Osteoblast (primary cell): ENCODE data around the gene PLP2. TPM values are rescaled to one million over a fixed set of nuclear protein-coding genes. Genes with fewer than 3 reads are reported as not detected.
A peak's percentile ranks its signal among the peaks of the same experiment; 100 is the strongest.
"Not testable (repeated sequence)": the region's sequence is repeated elsewhere in the genome, so short reads cannot be mapped to it uniquely, and the experiment has no call there.

ENCODE experiments used
- DNase-seq: peaks from one replicate; pipeline ENCODE4 v3.0.0; 2011; ENCODE audit warnings: low spot score, mixed read lengths; ENCODE audit not compliant: insufficient read length; ENCODE audit errors: missing footprints
- H2AFZ ChIP-seq: 2 replicates; pipeline ENCODE4 v1.6.0; 2011; ENCODE audit warnings: mild to moderate bottlenecking, low read length
- H3K27ac ChIP-seq: 2 replicates; pipeline ENCODE4 v1.5.1; 2011; ENCODE audit warnings: mild to moderate bottlenecking, low read depth, low read length, moderate library complexity
- H3K27me3 ChIP-seq: 2 replicates; pipeline ENCODE4 v1.6.0; 2012; ENCODE audit warnings: mild to moderate bottlenecking, control low read depth, inconsistent platforms, low read length, moderate library complexity; ENCODE audit not compliant: insufficient read depth
- H3K36me3 ChIP-seq: 2 replicates; pipeline ENCODE4 v1.5.1; 2011; ENCODE audit warnings: mild to moderate bottlenecking, low read length, control low read depth, moderate library complexity; ENCODE audit not compliant: insufficient read depth
- H3K4me1 ChIP-seq: 2 replicates; pipeline ENCODE4 v1.5.1; 2011; ENCODE audit warnings: mild to moderate bottlenecking, low read length, control low read depth, moderate library complexity; ENCODE audit not compliant: insufficient read depth
- H3K4me2 ChIP-seq: 2 replicates; pipeline ENCODE4 v1.6.0; 2011; ENCODE audit warnings: mild to moderate bottlenecking, low read length; ENCODE audit not compliant: insufficient read depth
- H3K4me3 ChIP-seq: fragments of 200-600 bp; sonication (generic); 3 replicates; pipeline ENCODE4 v1.5.1; 2012; ENCODE audit warnings: mild to moderate bottlenecking, low read length, inconsistent platforms; ENCODE audit not compliant: insufficient read depth
- H3K79me2 ChIP-seq: 2 replicates; pipeline ENCODE4 v1.6.0; 2012; ENCODE audit warnings: mild to moderate bottlenecking, low read length, control low read depth, inconsistent platforms; ENCODE audit not compliant: insufficient read depth
- H3K9me3 ChIP-seq: 2 replicates; pipeline ENCODE4 v1.5.1; 2011; ENCODE audit warnings: low read depth, low read length, control low read depth
- H4K20me1 ChIP-seq: 2 replicates; pipeline ENCODE4 v1.6.0; 2012; ENCODE audit warnings: mild to moderate bottlenecking, low read length, control low read depth; ENCODE audit not compliant: insufficient read depth
- CTCF ChIP-seq: IDR thresholded peaks from 2 replicates; pipeline ENCODE4 v1.5.1; 2011; ENCODE audit warnings: mild to moderate bottlenecking, low read depth, low read length, moderate library complexity; ENCODE audit errors: extremely low read depth
- total RNA-seq: library from RNA; depleted of rRNA; stranded (reverse); fragments of >200 nt; gene quantifications from 2 replicates; pipeline ENCODE4 v1.2.3, GENCODE V29; 2012

The PLP2 gene
- total RNA-seq, 1 donor: 21.0 TPM

GRCh38 chrX:49167740-49168108, 4.0 kb upstream of the PLP2 start:
- no peak overlapping the region for H2AFZ ChIP-seq
- H3K4me3 ChIP-seq: peak overlapping the region; percentile 72

GRCh38 chrX:49172280-49172780, 632 bp downstream of the PLP2 start:
- peaks cover 10% of the 10 kb centered on the region for H3K4me1 ChIP-seq
- peak overlapping the region; percentile 83 for H3K4me2 ChIP-seq
- peak overlapping the region; percentile 51 for H3K27ac ChIP-seq
- peaks cover 5% of the 10 kb centered on the region for H4K20me1 ChIP-seq
- H3K79me2 ChIP-seq: peaks cover 8% of the 10 kb centered on the region
- no peak for TF ChIP-seq CTCF
- H2AFZ ChIP-seq: peak overlapping the region; percentile 62
- no peaks in the 10 kb centered on the region for H3K9me3 ChIP-seq
- DNase-seq: peak; percentile 89
- no peaks in the 10 kb centered on the region for H3K27me3 ChIP-seq
- no peaks in the 10 kb centered on the region for H3K36me3 ChIP-seq
- H3K4me3 ChIP-seq: peak overlapping the region; percentile 77

More at GRCh38 chrX:49167740-49168108, 4.0 kb upstream of the PLP2 start:
- Histone ChIP-seq H3K9me3 (no peaks in the 10 kb centered on the region), H3K4me1 (peaks cover 12% of the 10 kb centered on the region), H4K20me1 (no peaks in the 10 kb centered on the region), H3K27me3 (no peaks in the 10 kb centered on the region), H3K36me3 (no peaks in the 10 kb centered on the region), H3K79me2 (no peaks in the 10 kb centered on the region), H3K27ac (peak overlapping the region; percentile 89), H3K4me2 (peak overlapping the region; percentile 90)
- no peak for TF ChIP-seq CTCF
- DNase-seq: no peak

- not testable (repeated sequence) for H3K79me2 ChIP-seq, H3K27me3 ChIP-seq, H4K20me1 ChIP-seq, H3K4me1 ChIP-seq, DNase-seq, H3K9me3 ChIP-seq, H3K4me2 ChIP-seq, H3K36me3 ChIP-seq, H3K27ac ChIP-seq, H2AFZ ChIP-seq, H3K4me3 ChIP-seq
Measured at GRCh38 chrX:49173544-49173943, 1.8 kb downstream of the PLP2 start.

GRCh38 chrX:49174723-49175122, 3.0 kb downstream of the PLP2 start:
- Histone ChIP-seq H3K9me3 (no peaks in the 10 kb centered on the region), H3K4me1 (peaks cover 5% of the 10 kb centered on the region), H4K20me1 (peaks cover 5% of the 10 kb centered on the region), H3K4me2 (no peak overlapping the region), H3K27ac (no peak overlapping the region), H3K79me2 (peaks cover 8% of the 10 kb centered on the region), H3K4me3 (no peak overlapping the region), H2AFZ (no peak overlapping the region), H3K27me3 (no peaks in the 10 kb centered on the region), H3K36me3 (no peaks in the 10 kb centered on the region)
- DNase-seq: peak; percentile 79
- TF ChIP-seq CTCF: no peak
